Measurements from ENCODE around the gene IGFBP6. TPM values are rescaled to one million over a fixed set of nuclear protein-coding genes. Genes with fewer than 3 reads are reported as not detected.
A peak's percentile ranks its signal among the peaks of the same experiment; 100 is the strongest.

Gene IGFBP6
- total RNA-seq, 4 donors from 2014 or later: 76.6 to 363 (median 186) TPM

DNA sequence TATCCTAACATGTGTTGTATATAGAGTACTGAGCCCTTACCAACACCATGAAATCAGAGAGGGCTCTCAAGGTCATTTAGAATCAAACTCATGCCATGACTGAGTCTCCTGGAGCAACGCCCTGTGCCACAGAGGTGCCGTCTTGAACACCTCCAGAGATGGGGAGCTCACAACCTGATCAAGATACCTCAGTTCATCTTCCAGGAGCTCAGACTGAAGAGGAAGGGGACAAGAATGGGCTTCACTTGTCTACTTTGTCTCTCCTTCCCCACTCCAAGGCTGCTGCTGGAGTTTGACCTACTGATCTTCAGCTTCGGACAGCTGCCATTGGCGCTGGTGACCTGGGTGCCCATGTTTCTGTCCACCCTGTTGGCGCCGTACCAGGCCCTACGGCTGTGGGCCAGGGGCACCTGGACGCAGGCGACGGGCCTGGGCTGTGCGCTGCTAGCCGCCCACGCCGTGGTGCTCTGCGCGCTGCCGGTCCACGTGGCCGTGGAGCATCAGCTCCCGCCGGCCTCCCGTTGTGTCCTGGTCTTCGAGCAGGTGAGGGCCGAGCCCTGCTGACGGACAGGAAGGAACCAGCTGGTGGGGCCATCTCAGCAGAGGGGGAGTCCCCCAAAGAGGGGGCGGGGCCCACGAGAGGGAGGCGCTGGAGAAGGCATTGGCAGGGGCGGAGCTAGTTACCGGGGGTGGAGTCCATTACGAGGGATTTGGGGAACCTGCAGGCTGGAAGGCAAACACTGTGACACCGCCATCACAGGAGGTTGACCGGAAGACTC, 17.8 kb downstream of the IGFBP6 start:
- Histone ChIP-seq H3K27me3 (no peaks in the 10 kb centered on the region), H3K4me3 (replicated peaks in 1 of 3) (no peak overlapping the region), H3K27ac (no peak overlapping the region), H3K9me3 (no peaks in the 10 kb centered on the region), H3K36me3 (no peaks in the 10 kb centered on the region), H3K4me1 (peaks cover 0 to 6% of the 10 kb centered on the region in 2 donors)
- no peak for DNase-seq
- no peak for TF ChIP-seq POLR2A (IDR thresholded peaks at IDR 0.05)
- TF ChIP-seq, protein P1, sequence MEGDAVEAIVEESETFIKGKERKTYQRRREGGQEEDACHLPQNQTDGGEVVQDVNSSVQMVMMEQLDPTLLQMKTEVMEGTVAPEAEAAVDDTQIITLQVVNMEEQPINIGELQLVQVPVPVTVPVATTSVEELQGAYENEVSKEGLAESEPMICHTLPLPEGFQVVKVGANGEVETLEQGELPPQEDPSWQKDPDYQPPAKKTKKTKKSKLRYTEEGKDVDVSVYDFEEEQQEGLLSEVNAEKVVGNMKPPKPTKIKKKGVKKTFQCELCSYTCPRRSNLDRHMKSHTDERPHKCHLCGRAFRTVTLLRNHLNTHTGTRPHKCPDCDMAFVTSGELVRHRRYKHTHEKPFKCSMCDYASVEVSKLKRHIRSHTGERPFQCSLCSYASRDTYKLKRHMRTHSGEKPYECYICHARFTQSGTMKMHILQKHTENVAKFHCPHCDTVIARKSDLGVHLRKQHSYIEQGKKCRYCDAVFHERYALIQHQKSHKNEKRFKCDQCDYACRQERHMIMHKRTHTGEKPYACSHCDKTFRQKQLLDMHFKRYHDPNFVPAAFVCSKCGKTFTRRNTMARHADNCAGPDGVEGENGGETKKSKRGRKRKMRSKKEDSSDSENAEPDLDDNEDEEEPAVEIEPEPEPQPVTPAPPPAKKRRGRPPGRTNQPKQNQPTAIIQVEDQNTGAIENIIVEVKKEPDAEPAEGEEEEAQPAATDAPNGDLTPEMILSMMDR (IDR thresholded peaks at IDR 0.05): no peak
- 86 to 88% methylated on average over 30 to 31 of the region's 33 CpGs for WGBS, 2 donors
- intact Hi-C loops (cut with DNase I): no loop called here

DNA sequence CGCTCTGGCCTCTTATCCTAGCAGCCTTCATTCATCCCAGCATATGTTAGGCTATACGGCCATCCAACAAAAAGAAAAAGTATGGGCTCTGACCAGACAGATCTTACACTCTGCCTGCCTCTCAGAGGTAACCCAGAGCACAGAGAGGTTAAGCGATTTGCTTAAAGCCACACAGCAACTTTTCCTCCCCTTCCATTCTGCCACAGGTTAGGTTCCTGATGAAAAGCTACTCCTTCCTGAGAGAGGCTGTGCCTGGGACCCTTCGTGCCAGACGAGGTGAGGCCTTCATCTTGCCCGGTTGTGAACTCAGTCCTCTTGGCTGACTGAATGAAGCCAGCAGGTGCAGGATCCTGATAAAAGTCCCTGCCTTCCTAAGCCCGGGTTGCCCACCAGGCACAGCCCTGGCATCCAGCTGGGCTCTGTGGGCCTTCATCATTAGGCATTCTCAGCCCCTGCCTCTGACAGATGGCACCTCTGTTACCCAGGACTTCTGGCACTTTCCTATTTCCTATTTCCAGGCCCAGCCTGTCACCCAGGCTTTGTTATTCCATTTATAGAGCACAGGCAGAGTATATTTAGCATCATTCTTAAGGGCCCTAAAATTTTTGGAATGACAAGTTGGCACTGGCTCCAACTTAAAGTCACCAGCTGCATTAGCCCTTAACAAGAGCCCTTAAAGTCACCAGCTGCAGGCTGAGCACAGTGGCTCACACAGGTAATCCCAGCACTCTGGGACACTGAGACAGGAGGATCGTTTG, 18.6 kb downstream of the IGFBP6 start:
- TF ChIP-seq, protein P1 (IDR thresholded peaks at IDR 0.05): no peak
- no peak for TF ChIP-seq POLR2A (IDR thresholded peaks at IDR 0.05)
- intact Hi-C loops (cut with DNase I): no loop called here
- no peak for DNase-seq
- Histone ChIP-seq H3K9me3 (no peaks in the 10 kb centered on the region), H3K36me3 (no peaks in the 10 kb centered on the region), H3K27ac (peak overlapping the region in 1 of 3 donors; percentile 67), H3K4me1 (peaks cover 0 to 6% of the 10 kb centered on the region in 2 donors), H3K27me3 (no peaks in the 10 kb centered on the region), H3K4me3 (replicated peaks in 1 of 3) (no peak overlapping the region)
- WGBS, 2 donors: 84 to 93% methylated on average over 8 of the region's 8 CpGs

DNA sequence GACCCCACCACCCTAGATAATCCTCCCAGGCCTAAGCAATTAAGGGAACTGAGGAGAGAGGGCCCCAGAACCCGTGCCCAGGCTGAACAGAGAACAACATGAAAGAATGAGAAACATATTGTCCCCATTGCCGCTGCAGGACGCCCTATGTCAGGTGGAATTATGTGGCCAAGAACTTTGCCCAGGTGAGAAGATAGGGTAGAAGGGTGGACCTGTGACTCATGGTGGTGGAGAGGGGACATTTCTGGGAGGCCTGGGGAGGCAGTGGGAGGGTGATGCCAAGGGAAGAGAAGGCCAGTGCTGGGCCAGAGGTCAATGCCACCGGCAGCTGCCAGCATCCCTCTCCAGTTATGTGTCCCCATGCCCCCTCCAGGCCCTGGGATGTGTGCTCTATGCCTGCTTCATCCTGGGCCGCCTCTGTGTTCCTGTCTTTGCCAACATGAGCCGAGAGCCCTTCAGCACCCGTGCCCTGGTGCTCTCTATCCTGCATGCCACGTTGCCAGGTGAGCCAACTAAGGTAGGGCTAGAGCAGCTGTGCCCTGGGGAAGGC, 21.4 kb downstream of the IGFBP6 start:
- H3K36me3 ChIP-seq: no peaks in the 10 kb centered on the region
- no peak for TF ChIP-seq POLR2A (IDR thresholded peaks at IDR 0.05)
- TF ChIP-seq, protein P1 (IDR thresholded peaks at IDR 0.05): no peak

DNA sequence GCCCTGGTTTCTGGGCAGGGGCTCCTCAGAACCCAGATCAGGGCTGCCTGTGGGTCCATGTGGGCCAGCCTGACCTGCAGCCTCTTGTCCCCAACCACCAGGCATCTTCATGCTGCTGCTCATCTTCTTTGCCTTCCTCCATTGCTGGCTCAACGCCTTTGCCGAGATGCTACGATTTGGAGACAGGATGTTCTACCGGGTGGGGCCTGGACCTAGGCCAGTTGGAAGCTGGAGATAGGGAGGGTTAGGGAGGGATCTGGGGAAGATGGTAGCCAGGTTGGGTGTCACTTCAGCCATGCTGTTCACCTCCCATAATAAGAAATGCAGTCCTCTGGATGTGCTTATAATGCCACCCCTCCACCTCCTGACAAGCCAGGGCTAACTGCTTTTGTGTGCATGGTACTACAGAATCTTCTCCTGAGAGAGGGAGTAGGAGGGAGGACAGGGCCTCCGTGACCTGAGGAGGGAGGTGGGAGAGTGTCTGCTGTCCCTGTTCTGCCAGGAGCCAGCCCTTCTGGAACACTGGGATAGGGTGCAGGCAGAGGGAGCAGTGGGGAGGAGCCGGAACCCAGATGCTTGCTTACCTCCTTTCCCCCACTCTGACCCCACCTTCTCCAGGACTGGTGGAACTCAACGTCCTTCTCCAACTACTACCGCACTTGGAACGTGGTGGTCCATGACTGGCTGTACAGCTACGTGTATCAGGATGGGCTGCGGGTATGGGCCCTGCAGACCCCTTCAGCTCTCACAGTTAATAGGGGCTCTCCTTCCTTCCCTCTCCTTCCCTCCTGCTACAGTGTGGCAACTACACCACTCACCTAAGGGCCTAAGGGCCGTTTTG, 23.4 kb downstream of the IGFBP6 start:
- Histone ChIP-seq H3K4me1 (peaks cover 0 to 3% of the 10 kb centered on the region in 2 donors), H3K27ac (no peak overlapping the region), H3K27me3 (no peaks in the 10 kb centered on the region), H3K9me3 (no peaks in the 10 kb centered on the region), H3K4me3 (replicated peaks in 1 of 3) (no peak overlapping the region), H3K36me3 (no peaks in the 10 kb centered on the region)
- WGBS, 2 donors: 79 to 86% methylated on average over 12 of the region's 12 CpGs
- TF ChIP-seq, protein P1 (IDR thresholded peaks at IDR 0.05): no peak
- TF ChIP-seq POLR2A (IDR thresholded peaks at IDR 0.05): no peak
- intact Hi-C loops (cut with DNase I): no loop called here
- no peak for DNase-seq

More for the DNA sequence above, 21.4 kb downstream of the IGFBP6 start:
- WGBS, 2 donors: 89 to 92% methylated on average over 8 of the region's 8 CpGs
- no peak overlapping the region for H3K4me3 ChIP-seq (replicated peaks in 1 of 3)
- DNase-seq: no peak
- H3K9me3 ChIP-seq: no peaks in the 10 kb centered on the region
- peaks cover 0 to 6% of the 10 kb centered on the region in 2 donors for H3K4me1 ChIP-seq
- no peaks in the 10 kb centered on the region for H3K27me3 ChIP-seq
- no peak overlapping the region for H3K27ac ChIP-seq
- intact Hi-C loops (cut with DNase I): no loop called here

Measured in thyroid gland (tissue), 4 donors.